GM21528 (cell line): Measurements from ENCODE around the gene MED13.
A peak's percentile ranks its signal among the peaks of the same experiment; 100 is the strongest.
"Not testable (repeated sequence)": the region's sequence is repeated elsewhere in the genome, so short reads cannot be mapped to it uniquely, and the experiment has no call there.

ENCODE experiments used
- ATAC-seq: cut with Tn5 transposase; IDR thresholded peaks from one replicate; pipeline ENCODE4 v1.9.1; 2021; ENCODE audit warnings: mild to moderate bottlenecking, moderate library complexity; ENCODE audit not compliant: unreplicated experiment, low FRiP score

Gene MED13

GRCh38 chr17:62090868-62091267 lies 25.8 kb upstream of the MED13 start:
- ATAC-seq: no peak

- no peak for ATAC-seq
Observed at GRCh38 chr17:62090021-62090824, 25.1 kb upstream of the MED13 start.

GRCh38 chr17:62089334-62089733 lies 24.3 kb upstream of the MED13 start:
- ATAC-seq: no peak

GRCh38 chr17:62086737-62087136 lies 21.7 kb upstream of the MED13 start:
- ATAC-seq: no peak

GRCh38 chr17:62085511-62086408 lies 20.7 kb upstream of the MED13 start:
- ATAC-seq: no peak

- no peak for ATAC-seq
Observed at GRCh38 chr17:62084585-62084984, 19.5 kb upstream of the MED13 start.

GRCh38 chr17:62083651-62084050 lies 18.6 kb upstream of the MED13 start:
- ATAC-seq: no peak

- ATAC-seq: no peak
Observed at GRCh38 chr17:62080647-62081046, 15.6 kb upstream of the MED13 start.

- ATAC-seq: no peak
Observed at GRCh38 chr17:62078009-62078408, 12.9 kb upstream of the MED13 start.

- ATAC-seq: no peak
Observed at GRCh38 chr17:62076864-62077788, 12.0 kb upstream of the MED13 start.

- ATAC-seq: no peak
Observed at GRCh38 chr17:62075308-62075815, 10.3 kb upstream of the MED13 start.

GRCh38 chr17:62073993-62074392 lies 8.9 kb upstream of the MED13 start:
- no peak for ATAC-seq

- ATAC-seq: not testable (repeated sequence)
Observed at GRCh38 chr17:62072855-62073254, 7.8 kb upstream of the MED13 start.

- no peak for ATAC-seq
Observed at GRCh38 chr17:62070900-62071299, 5.8 kb upstream of the MED13 start.

- ATAC-seq: no peak
Observed at GRCh38 chr17:62067165-62068145, 2.4 kb upstream of the MED13 start.

GRCh38 chr17:62065611-62066468 lies 762 bp upstream of the MED13 start:
- ATAC-seq: peak; percentile 91

GRCh38 chr17:62064029-62064790 lies 868 bp downstream of the MED13 start:
- no peak for ATAC-seq
